Measurements from ENCODE around the gene MYBBP1A.

MYBBP1A gene

DNA sequence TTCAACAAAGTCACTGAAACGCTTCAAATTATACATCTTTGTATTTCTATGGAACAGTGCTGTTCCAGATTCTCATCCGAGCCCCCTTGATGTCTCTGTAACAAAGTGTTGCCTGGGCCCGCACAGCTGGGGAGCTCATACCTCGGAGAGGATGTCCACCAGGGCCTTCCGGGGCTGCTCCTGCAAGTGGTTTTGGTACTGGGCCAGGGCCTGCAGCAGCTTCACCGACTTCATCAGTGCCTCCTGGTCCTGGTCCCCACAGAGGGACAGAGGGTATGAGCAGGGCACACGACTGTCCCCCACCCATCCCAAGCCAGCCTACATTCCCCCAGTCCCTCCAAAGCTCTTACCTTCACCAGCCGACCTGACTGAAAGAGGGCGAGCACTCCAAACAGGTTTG lies 1.5 kb downstream of the MYBBP1A start:
- TF ChIP-seq, protein P1, sequence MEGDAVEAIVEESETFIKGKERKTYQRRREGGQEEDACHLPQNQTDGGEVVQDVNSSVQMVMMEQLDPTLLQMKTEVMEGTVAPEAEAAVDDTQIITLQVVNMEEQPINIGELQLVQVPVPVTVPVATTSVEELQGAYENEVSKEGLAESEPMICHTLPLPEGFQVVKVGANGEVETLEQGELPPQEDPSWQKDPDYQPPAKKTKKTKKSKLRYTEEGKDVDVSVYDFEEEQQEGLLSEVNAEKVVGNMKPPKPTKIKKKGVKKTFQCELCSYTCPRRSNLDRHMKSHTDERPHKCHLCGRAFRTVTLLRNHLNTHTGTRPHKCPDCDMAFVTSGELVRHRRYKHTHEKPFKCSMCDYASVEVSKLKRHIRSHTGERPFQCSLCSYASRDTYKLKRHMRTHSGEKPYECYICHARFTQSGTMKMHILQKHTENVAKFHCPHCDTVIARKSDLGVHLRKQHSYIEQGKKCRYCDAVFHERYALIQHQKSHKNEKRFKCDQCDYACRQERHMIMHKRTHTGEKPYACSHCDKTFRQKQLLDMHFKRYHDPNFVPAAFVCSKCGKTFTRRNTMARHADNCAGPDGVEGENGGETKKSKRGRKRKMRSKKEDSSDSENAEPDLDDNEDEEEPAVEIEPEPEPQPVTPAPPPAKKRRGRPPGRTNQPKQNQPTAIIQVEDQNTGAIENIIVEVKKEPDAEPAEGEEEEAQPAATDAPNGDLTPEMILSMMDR (IDR thresholded peaks at IDR 0.05), result no peak

GRCh38 chr17:4551796-4552525 lies 3.2 kb downstream of the MYBBP1A start:
- TF ChIP-seq, protein P1 (IDR thresholded peaks at IDR 0.05), result no peak

DNA sequence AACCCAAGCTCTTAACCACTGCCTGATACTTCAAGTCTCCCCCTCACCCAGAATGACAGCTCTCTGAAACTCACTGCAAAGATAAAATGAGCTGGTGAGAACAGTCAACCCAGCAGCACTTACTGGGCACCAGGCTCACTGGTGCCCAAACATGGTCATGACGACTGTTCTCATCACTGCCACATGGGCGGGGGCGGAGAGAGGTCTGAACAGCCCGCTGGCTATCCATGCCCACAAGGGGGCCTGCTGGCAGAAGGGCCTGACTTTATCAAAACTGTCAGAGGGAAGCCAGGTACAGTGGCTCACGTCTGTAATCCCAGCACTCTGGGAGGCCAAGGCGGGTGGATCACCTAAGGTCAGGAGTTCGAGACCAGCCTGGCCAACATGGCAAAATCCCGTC lies 4.0 kb downstream of the MYBBP1A start:
- TF ChIP-seq, protein P1 (IDR thresholded peaks at IDR 0.05), result no peak

GRCh38 chr17:4550534-4551039 lies 4.6 kb downstream of the MYBBP1A start:
- TF ChIP-seq, protein P1 (IDR thresholded peaks at IDR 0.05), result no peak

DNA sequence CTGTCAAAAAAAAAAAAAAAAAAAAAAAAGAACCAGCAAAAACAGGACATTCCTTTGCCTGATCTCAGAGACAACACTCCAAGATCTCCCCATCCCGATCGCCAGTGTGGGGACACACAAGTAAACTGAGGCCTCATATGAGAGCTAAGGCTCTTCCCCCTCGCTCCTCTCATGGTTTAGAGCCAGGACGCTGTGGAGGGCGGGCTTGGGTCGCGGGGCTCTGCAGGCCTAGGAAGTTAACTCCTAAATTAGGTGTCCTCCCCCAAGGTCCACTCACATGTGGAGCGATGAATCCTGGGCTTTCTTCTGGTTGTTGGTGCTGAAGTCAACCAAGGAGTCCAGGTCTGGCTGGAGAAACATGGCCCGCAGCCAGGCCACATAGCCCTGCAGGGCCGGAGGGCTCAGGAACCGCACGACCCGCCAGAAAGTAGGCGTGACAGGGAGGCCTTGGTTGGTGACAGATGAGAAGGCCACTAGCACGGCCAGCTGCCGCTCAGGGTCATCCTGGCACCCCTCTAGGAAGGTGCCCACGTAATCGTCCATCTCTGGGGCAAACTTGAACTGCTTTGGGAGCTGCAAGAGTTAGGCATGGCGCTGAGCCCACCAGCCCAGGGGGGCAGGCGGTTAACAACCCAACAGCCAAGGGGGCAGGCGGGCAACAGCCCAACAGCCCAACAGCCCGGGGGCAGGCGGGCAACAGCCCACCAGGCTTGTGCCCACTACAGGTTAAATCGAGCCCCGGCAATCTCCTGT lies 5.2 kb downstream of the MYBBP1A start:
- TF ChIP-seq, protein P1 (IDR thresholded peaks at IDR 0.05), result no peak

DNA sequence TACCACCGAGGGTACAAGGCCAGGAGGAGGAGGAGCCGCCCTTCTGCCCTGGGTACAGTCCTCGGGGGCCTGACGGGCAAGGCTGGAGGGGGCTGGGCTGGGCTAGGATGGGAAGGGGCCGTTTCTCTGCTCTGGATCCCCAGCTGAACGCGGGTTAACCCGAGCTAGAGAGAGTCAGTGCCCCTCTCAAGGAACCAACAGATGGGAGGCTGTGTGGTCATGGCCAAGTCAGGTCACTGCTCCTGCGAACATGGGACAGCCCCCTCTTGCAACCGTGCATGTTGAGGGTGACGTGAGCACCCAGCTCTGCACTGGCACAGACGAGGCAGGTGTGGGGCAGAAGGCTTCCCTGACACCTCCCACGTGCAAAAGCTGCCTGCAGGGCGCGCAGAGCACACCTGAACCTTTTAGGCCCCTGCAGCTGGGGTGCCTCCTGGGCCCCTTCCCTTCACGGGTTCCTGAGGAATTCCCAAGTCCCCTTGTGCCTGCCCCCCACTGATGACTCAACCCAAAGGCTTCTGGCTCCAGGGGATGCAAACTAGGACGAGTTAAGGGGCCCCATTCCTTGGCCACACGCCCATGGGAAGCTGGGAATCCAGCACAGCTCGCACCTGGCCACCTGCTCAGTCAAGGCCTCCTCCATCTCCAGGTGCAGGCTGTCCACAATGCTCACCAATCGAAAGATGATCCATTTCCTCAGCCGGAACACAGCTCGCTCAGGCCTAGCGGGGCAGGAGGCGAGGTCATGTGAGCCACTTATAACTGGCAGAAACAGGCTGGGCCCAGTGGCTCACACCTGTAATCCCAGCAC lies 6.3 kb downstream of the MYBBP1A start:
- TF ChIP-seq, protein P1 (IDR thresholded peaks at IDR 0.05), result no peak

- TF ChIP-seq, protein P1 (IDR thresholded peaks at IDR 0.05), result no peak
Observed at GRCh38 chr17:4548061-4548461, 7.1 kb downstream of the MYBBP1A start.

Measured in LNCAP (cell line).